ENCODE data around the gene ARHGEF6. TPM values are rescaled to one million over a fixed set of nuclear protein-coding genes. Genes with fewer than 3 reads are reported as not detected.

Gene ARHGEF6
- total RNA-seq, 4 donors from 2014 or later = 72.3 to 95.2 (median 72.9) TPM

DNA sequence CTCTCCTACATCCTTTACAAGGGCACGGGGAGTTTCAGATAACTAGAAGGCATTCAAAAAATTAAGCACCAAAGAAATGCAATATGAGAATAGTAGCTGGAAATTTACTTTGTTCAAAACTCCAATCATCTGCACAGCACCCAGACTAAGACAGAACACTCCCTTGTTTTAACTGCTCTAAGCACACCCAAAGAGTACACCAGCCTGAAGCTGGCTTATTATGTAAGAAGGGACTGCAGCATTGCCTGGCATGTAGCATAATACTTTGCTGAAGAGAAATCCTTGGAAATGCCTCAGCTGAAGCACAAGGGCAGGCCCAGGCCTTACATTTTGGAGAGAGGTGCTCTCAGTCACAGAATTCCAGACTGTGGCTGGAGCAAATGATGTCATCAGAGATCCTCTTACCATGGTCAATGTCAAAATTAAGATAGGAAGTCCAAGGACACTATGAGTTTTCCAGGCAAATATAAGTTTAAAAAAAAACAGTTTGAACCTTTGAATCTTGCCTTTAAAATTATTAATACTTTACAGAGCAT, 14.8 kb downstream of the ARHGEF6 start:
- TF ChIP-seq CTCF (IDR thresholded peaks at IDR 0.05; ENCODE audit: low read depth) = no peak

DNA sequence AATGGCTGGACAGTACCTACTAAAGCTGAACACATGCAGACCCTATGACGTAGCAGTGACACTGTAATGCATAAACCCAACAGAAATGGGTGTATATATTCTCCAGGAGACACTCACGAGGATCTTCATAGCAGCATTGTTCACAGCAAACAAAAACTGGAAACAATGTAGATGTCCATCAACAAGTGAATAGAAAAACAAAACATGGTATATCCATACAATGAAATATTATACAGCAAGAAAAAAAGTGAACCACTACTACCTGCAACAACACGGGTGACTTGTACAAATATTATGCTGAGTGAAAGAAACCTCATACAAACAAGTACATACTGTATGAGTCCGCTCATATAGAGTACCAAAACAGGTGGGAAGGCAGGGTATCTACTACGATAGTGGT, 16.5 kb downstream of the ARHGEF6 start:
- TF ChIP-seq CTCF (IDR thresholded peaks at IDR 0.05; ENCODE audit: low read depth) = no peak

DNA sequence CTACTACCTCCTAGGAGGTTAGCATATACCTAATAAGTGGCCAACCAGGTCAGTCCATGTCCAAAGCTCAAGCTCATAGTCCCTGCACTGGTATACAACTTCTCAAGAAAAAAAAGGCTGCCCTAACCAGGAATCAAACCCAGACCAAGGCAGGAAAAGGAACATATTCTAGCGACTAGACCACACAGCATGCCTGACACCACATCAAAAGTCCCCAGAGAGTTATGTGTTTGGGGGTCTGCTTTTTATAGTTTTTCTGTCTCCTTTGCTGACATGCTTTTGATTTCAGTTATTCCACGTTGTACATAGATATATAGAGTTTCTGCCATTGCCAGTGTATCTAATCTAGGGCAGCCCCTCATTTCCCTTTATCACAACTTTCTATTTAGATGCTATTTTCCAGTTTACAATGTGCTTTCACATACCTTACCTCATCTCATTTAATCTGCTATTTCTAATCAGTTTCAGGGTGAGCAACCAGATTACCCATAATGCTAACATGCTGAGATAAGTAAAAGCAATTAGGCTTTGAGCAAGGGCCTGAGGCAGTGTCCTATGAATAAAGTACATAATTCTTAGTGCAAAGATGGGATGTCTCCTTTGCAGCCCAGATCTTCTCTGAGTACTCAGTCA, 17.8 kb downstream of the ARHGEF6 start:
- TF ChIP-seq CTCF (IDR thresholded peaks at IDR 0.05; ENCODE audit: low read depth) = no peak

- TF ChIP-seq CTCF (IDR thresholded peaks at IDR 0.05; ENCODE audit: low read depth) = no peak
Measured at GRCh38 chrX:136761421-136761820, 19.3 kb downstream of the ARHGEF6 start.

DNA sequence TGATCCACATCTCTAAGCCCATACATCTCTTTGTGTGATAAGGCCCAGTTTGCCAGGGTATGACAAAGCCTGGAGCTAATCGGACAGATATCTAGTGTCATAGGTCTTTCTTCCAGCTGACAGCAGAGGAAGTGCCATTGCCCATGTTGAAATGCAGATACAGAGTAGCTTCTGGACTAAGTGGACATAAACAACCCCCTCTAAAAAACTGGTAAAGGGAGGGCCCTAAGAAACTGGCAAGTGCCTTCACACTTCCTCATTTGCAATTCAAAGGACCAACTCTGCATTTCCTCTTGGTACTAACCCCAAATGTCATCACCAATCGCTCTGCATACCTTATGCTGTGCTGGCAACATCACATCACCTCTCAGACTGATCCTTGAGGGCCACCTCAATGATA, 20.8 kb downstream of the ARHGEF6 start:
- no peak for TF ChIP-seq CTCF (IDR thresholded peaks at IDR 0.05; ENCODE audit: low read depth)

- TF ChIP-seq CTCF (IDR thresholded peaks at IDR 0.05; ENCODE audit: low read depth) = no peak
Measured at GRCh38 chrX:136755411-136755810, 25.3 kb downstream of the ARHGEF6 start.

GRCh38 chrX:136754651-136755050, 26.1 kb downstream of the ARHGEF6 start:
- TF ChIP-seq CTCF (IDR thresholded peaks at IDR 0.05; ENCODE audit: low read depth) = no peak

Measured in subcutaneous adipose tissue (tissue), 4 donors.